ENCODE measurements around the gene PECR.
A peak's percentile ranks its signal among the peaks of the same experiment; 100 is the strongest.

The PECR gene

GRCh38 chr2:216108967-216109921 is 27.6 kb upstream of the PECR start, which contains the start of gene XRCC5:
Gene XRCC5, plus strand, starts transcription at chr2:216109348. Its CDS starts 89 bp downstream, at chr2:216109437.
- peak within 1 kb of the TSS; percentile 87 for H3K4me2 ChIP-seq (ENCODE audit: low read length)
- no peaks in the 10 kb centered on the region for H3K27me3 ChIP-seq (ENCODE audit: low read depth, low read length)
- H3K79me2 ChIP-seq (ENCODE audit: low read length), result peaks cover 44% of the 10 kb centered on the region
- H4K20me1 ChIP-seq (ENCODE audit: insufficient read depth, low read length), result peaks cover 10% of the 10 kb centered on the region; the same call in 1 of the 2 replicates
- no peak for TF ChIP-seq EZH2phosphoT487 (IDR thresholded peaks at IDR 0.05; ENCODE audit: low read depth)
- TF ChIP-seq CTCF (IDR thresholded peaks at IDR 0.05; ENCODE audit: low read depth, low read length), result no peak
- H3K9ac ChIP-seq (ENCODE audit: low read length), result peak within 1 kb of the TSS; percentile 98
- peaks cover 32% of the 10 kb centered on the region for H3K36me3 ChIP-seq (replicated peaks; ENCODE audit: low read depth, low read length)
- no peaks in the 10 kb centered on the region for H3K9me3 ChIP-seq (ENCODE audit: insufficient read depth, low read length)
- H3K27ac ChIP-seq (ENCODE audit: low read length), result peak within 1 kb of the TSS; percentile 74
- peaks cover 45% of the 10 kb centered on the region for H3K4me1 ChIP-seq (ENCODE audit: low read length)
- H3K4me3 ChIP-seq (ENCODE audit: low read length), result peak within 1 kb of the TSS; percentile 96
- H2AFZ ChIP-seq (ENCODE audit: low read depth, low read length), result no peak within 1 kb of the TSS

GRCh38 chr2:216108310-216108966 is 26.8 kb upstream of the PECR start:
- H3K27ac ChIP-seq (ENCODE audit: low read length), result peak overlapping the region; percentile 47; the same call in 1 of the 2 replicates
- peak overlapping the region; percentile 76 for H3K4me2 ChIP-seq (ENCODE audit: low read length)
- H3K9ac ChIP-seq (ENCODE audit: low read length), result peak overlapping the region; percentile 66
- no peaks in the 10 kb centered on the region for H3K27me3 ChIP-seq (ENCODE audit: low read depth, low read length)
- no peaks in the 10 kb centered on the region for H3K9me3 ChIP-seq (ENCODE audit: insufficient read depth, low read length)
- H4K20me1 ChIP-seq (ENCODE audit: insufficient read depth, low read length), result peaks cover 6% of the 10 kb centered on the region; the same call in 1 of the 2 replicates
- TF ChIP-seq CTCF (IDR thresholded peaks at IDR 0.05; ENCODE audit: low read depth, low read length) (no peak), EZH2phosphoT487 (IDR thresholded peaks at IDR 0.05; ENCODE audit: low read depth) (no peak)
- H3K36me3 ChIP-seq (replicated peaks; ENCODE audit: low read depth, low read length), result peaks cover 28% of the 10 kb centered on the region
- peaks cover 41% of the 10 kb centered on the region for H3K79me2 ChIP-seq (ENCODE audit: low read length)
- H3K4me3 ChIP-seq (ENCODE audit: low read length), result peak overlapping the region; percentile 69
- peaks cover 37% of the 10 kb centered on the region for H3K4me1 ChIP-seq (ENCODE audit: low read length)
- no peak overlapping the region for H2AFZ ChIP-seq (ENCODE audit: low read depth, low read length)

- Histone ChIP-seq H3K9ac (ENCODE audit: low read length) (no peak overlapping the region), H3K4me1 (ENCODE audit: low read length) (peaks cover 30% of the 10 kb centered on the region), H3K27me3 (ENCODE audit: low read depth, low read length) (no peaks in the 10 kb centered on the region), H3K27ac (ENCODE audit: low read length) (no peak overlapping the region), H3K79me2 (ENCODE audit: low read length) (peaks cover 37% of the 10 kb centered on the region), H2AFZ (ENCODE audit: low read depth, low read length) (no peak overlapping the region), H3K9me3 (ENCODE audit: insufficient read depth, low read length) (no peaks in the 10 kb centered on the region), H3K4me3 (ENCODE audit: low read length) (no peak overlapping the region), H3K4me2 (ENCODE audit: low read length) (no peak overlapping the region), H3K36me3 (replicated peaks; ENCODE audit: low read depth, low read length) (peaks cover 23% of the 10 kb centered on the region), H4K20me1 (ENCODE audit: insufficient read depth, low read length) (peaks cover 6% of the 10 kb centered on the region; the same call in 1 of the 2 replicates)
- TF ChIP-seq EZH2phosphoT487 (IDR thresholded peaks at IDR 0.05; ENCODE audit: low read depth) (no peak), CTCF (IDR thresholded peaks at IDR 0.05; ENCODE audit: low read depth, low read length) (no peak)
Observed at GRCh38 chr2:216107760-216108159, 26.2 kb upstream of the PECR start.

- no peaks in the 10 kb centered on the region for H3K9me3 ChIP-seq (ENCODE audit: insufficient read depth, low read length)
- H3K9ac ChIP-seq (ENCODE audit: low read length), result no peak overlapping the region
- no peak overlapping the region for H2AFZ ChIP-seq (ENCODE audit: low read depth, low read length)
- no peak overlapping the region for H3K4me3 ChIP-seq (ENCODE audit: low read length)
- no peak overlapping the region for H3K27ac ChIP-seq (ENCODE audit: low read length)
- peaks cover 6% of the 10 kb centered on the region; the same call in 1 of the 2 replicates for H4K20me1 ChIP-seq (ENCODE audit: insufficient read depth, low read length)
- TF ChIP-seq CTCF (IDR thresholded peaks at IDR 0.05; ENCODE audit: low read depth, low read length) (no peak), EZH2phosphoT487 (IDR thresholded peaks at IDR 0.05; ENCODE audit: low read depth) (no peak)
- H3K4me1 ChIP-seq (ENCODE audit: low read length), result peaks cover 26% of the 10 kb centered on the region
- H3K4me2 ChIP-seq (ENCODE audit: low read length), result no peak overlapping the region
- no peaks in the 10 kb centered on the region for H3K27me3 ChIP-seq (ENCODE audit: low read depth, low read length)
- peaks cover 18% of the 10 kb centered on the region for H3K36me3 ChIP-seq (replicated peaks; ENCODE audit: low read depth, low read length)
- H3K79me2 ChIP-seq (ENCODE audit: low read length), result peaks cover 32% of the 10 kb centered on the region
Observed at GRCh38 chr2:216107320-216107719, 25.7 kb upstream of the PECR start.

Measured in OCI-LY3 (cell line).